CD8-positive, alpha-beta memory T cell (primary cell): ENCODE data around the gene PNMA8C. TPM values are rescaled to one million over a fixed set of nuclear protein-coding genes. Genes with fewer than 3 reads are reported as not detected.

Experiments used
- CTCF ChIA-PET: fragments of 350-600 bp; sonication (Branson Sonifier 250); formaldehyde crosslinking; loops from one replicate; lab custom pipeline; 2021; ENCODE audit warnings: antibody characterized with exemption; lab: Charles Lee
- POLR2A ChIA-PET: fragments of 350-600 bp; sonication (Branson Sonifier 250); formaldehyde crosslinking; loops from one replicate; lab custom pipeline; 2021; ENCODE audit warnings: antibody characterized with exemption; lab: Charles Lee
- DNase-seq, 5 donors: peaks; one replicate each; pipeline versions ENCODE4 v3.0.0 to v3.0.0-alpha.2; 2020 to 2022; ENCODE audit warnings: mixed read lengths in 1 of 5
- H3K27ac ChIP-seq: one replicate; pipeline ENCODE4 v1.7.0; 2013; ENCODE audit warnings: low read depth, mild to moderate bottlenecking, low read length, moderate library complexity
- H3K27me3 ChIP-seq: 2 replicates; pipeline ENCODE4 v1.7.0; 2013; ENCODE audit warnings: low read length, mild to moderate bottlenecking; ENCODE audit not compliant: insufficient read depth, poor library complexity, severe bottlenecking
- H3K36me3 ChIP-seq: 2 replicates; pipeline ENCODE4 v1.7.0; 2013; ENCODE audit warnings: mild to moderate bottlenecking, low read length, moderate library complexity; ENCODE audit not compliant: insufficient read depth
- H3K4me1 ChIP-seq: 2 replicates; pipeline ENCODE4 v1.7.0; 2013; ENCODE audit warnings: mild to moderate bottlenecking, low read length, moderate library complexity; ENCODE audit not compliant: insufficient read depth
- H3K4me3 ChIP-seq: 2 replicates; pipeline ENCODE4 v1.7.0; 2013; ENCODE audit warnings: mild to moderate bottlenecking, low read length
- H3K9me3 ChIP-seq: 2 replicates; pipeline ENCODE4 v1.7.0; 2013; ENCODE audit warnings: mild to moderate bottlenecking, low read length
- H3K27ac Mint-ChIP-seq, 8 donors: one replicate each; pipeline ENCODE4 v1.8.0; 2020 to 2021; ENCODE audit warnings: mixed read lengths in 8 of 8, mild to moderate bottlenecking in 6 of 8, inconsistent platforms in 3 of 8, moderate library complexity in 3 of 8
- H3K27me3 Mint-ChIP-seq, 2 donors: one replicate each; pipeline ENCODE4 v1.8.0; 2020 to 2021; ENCODE audit warnings: mixed read lengths in 2 of 2, mild to moderate bottlenecking in 1 of 2, moderate library complexity in 1 of 2
- H3K36me3 Mint-ChIP-seq, 3 donors: one replicate each; pipeline ENCODE4 v1.8.0; 2020 to 2021; ENCODE audit warnings: mixed read lengths in 3 of 3, inconsistent platforms in 1 of 3, mild to moderate bottlenecking in 1 of 3
- H3K4me1 Mint-ChIP-seq, 3 donors: one replicate each; pipeline ENCODE4 v1.8.0; 2020 to 2021; ENCODE audit warnings: mixed read lengths in 3 of 3, inconsistent platforms in 1 of 3, mild to moderate bottlenecking in 1 of 3
- H3K4me3 Mint-ChIP-seq, 7 donors: one replicate each; pipeline ENCODE4 v1.8.0; 2020 to 2021; ENCODE audit warnings: mixed read lengths in 7 of 7, mild to moderate bottlenecking in 6 of 7, moderate library complexity in 4 of 7, inconsistent platforms in 2 of 7
- H3K9me3 Mint-ChIP-seq, 5 donors: one replicate each; pipeline ENCODE4 v1.8.0; 2020 to 2022; ENCODE audit warnings: mixed read lengths in 5 of 5, mild to moderate bottlenecking in 3 of 5, moderate library complexity in 2 of 5, inconsistent platforms in 1 of 5
- polyA plus RNA-seq: library from polyadenylated mRNA; unstranded; fragments of 300-500 nt; fragmentation: Illumina TruSeq; gene quantifications from one replicate; pipeline ENCODE4 v1.2.3, GENCODE V29; 2021
- total RNA-seq, 2 experiments: library from RNA; stranded (reverse); gene quantifications; one replicate each; pipeline ENCODE4 v1.2.3, GENCODE V29; 2021

PNMA8C gene
- total and polyA plus RNA-seq, 3 experiments from 2014 or later = not detected

DNA sequence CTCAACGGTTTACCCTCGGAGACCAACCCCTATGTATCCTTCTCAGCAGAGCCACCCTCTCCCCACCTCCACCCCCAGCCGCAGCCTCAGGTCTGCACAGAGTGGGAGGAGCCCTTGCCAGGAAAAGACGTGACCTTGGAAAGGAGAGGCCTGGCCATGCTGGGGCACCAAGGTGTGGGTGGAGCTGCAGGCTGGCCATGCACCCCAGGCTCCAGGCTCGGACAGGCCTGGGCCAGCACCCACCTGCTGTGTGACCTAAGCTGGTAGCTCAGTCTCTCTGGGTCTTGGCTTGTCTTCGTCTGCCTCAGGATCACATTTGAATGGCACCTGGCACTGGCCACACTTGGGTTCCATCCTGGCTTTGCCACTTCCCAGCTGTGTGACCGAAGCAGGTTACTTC is 44.9 kb downstream of the PNMA8C start:
- Histone ChIP-seq H3K27ac (no peak overlapping the region), H3K9me3 (no peaks in the 10 kb centered on the region), H3K4me1 (no peaks in the 10 kb centered on the region), H3K36me3 (peaks cover 37% of the 10 kb centered on the region), H3K4me3 (no peak overlapping the region), H3K27me3 (no peaks in the 10 kb centered on the region)
- Mint-ChIP-seq H3K9me3 (no peaks in the 10 kb centered on the region), H3K4me3 (no peak overlapping the region), H3K36me3 (peaks cover 4 to 87% (median 24%) of the 10 kb centered on the region in 3 donors), H3K27me3 (no peaks in the 10 kb centered on the region), H3K4me1 (peaks cover 6 to 12% (median 8%) of the 10 kb centered on the region in 3 donors), H3K27ac (peak overlapping the region in 1 of 8 donors; percentile 5)
- CTCF ChIA-PET = no interaction called here
- peak in 1 of 5 donors; percentile 21 for DNase-seq
- POLR2A ChIA-PET = no interaction called here

DNA sequence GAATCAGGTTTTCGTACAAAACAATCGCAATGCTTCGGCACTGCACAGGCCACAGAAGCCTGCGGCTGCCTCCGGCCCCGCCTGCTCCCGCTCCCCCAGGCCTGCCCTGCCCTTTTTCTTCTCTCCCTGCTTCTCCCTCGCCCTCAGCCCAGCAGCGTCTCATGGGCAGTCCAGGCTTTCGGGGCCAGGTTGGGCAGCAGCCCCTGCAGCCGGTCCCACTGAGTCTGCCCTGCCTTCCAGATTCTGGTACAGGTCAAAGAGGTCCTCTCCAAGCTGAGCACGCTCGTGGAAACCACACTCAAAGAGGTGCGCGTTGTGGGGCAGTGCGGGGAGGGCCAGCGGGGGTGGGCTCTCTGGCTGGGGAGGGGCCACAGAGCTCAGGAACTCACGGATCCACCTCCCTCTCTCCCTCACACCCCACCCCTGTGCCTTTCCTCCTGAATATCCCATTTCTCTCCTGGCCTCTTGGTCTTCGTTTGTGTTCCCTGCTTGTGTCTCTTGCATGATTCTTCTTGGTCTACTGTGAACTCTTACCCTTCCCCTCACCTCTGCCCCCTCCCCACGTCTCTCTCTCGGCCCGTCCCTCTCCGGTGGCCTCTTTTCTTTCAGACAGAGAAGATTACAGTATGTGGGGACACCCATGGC is 45.4 kb downstream of the PNMA8C start:
- Mint-ChIP-seq H3K27ac (peak overlapping the region in 1 of 8 donors; percentile 5), H3K4me3 (no peak overlapping the region), H3K9me3 (no peaks in the 10 kb centered on the region), H3K36me3 (peaks cover 4 to 86% (median 22%) of the 10 kb centered on the region in 3 donors), H3K27me3 (no peaks in the 10 kb centered on the region), H3K4me1 (peaks cover 6 to 12% (median 8%) of the 10 kb centered on the region in 3 donors)
- no peaks in the 10 kb centered on the region for H3K9me3 ChIP-seq
- ChIA-PET POLR2A (no interaction called here), CTCF (no interaction called here)
- H3K27ac ChIP-seq = no peak overlapping the region
- DNase-seq = no peak
- no peaks in the 10 kb centered on the region for H3K27me3 ChIP-seq
- H3K4me3 ChIP-seq = no peak overlapping the region
- H3K36me3 ChIP-seq = peaks cover 36% of the 10 kb centered on the region
- H3K4me1 ChIP-seq = no peaks in the 10 kb centered on the region

DNA sequence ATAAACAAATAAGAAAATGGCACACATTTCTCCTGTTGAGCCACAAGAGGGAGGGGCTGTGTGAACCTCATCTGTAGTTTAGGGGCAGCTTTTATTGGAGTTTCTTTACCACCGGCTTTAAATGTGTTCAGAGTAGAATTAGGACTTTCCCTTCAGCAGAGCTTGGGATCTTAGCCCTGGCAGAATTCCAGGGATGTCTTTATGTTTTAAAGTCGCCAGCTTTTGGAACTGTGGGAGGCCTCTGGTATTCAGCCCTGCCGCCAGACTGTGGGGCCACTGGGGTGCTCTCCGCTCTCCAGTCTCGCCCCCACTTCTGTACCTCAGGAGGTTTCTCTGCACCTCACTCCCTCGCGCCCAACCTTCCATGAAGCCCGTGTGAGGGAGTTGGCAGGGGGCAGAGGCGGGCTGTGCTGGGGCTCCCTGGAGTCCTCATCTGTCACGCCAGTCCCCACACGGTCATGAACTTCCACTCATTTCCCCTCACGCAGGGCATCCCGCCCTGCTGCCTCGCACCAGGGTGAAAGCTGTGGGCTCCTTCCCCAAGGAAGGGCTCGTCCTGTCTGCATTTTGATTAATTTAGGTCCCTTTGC is 46.9 kb downstream of the PNMA8C start:
- no peak overlapping the region for H3K27ac ChIP-seq
- H3K27me3 ChIP-seq = no peaks in the 10 kb centered on the region
- Mint-ChIP-seq H3K27ac (peak overlapping the region in 1 of 8 donors; percentile 24), H3K4me3 (no peak overlapping the region), H3K36me3 (peaks cover 4 to 86% (median 20%) of the 10 kb centered on the region in 3 donors), H3K27me3 (no peaks in the 10 kb centered on the region), H3K9me3 (no peaks in the 10 kb centered on the region), H3K4me1 (peaks cover 6 to 13% (median 8%) of the 10 kb centered on the region in 3 donors)
- peaks cover 42% of the 10 kb centered on the region for H3K36me3 ChIP-seq
- DNase-seq = no peak
- H3K9me3 ChIP-seq = no peaks in the 10 kb centered on the region
- CTCF ChIA-PET = no interaction called here
- no peak overlapping the region for H3K4me3 ChIP-seq
- POLR2A ChIA-PET = no interaction called here
- H3K4me1 ChIP-seq = no peaks in the 10 kb centered on the region

- no peak overlapping the region for H3K4me3 Mint-ChIP-seq
These were observed 47.4 kb downstream of the PNMA8C start for GRCh38 chr19:46381346-46381745.

DNA sequence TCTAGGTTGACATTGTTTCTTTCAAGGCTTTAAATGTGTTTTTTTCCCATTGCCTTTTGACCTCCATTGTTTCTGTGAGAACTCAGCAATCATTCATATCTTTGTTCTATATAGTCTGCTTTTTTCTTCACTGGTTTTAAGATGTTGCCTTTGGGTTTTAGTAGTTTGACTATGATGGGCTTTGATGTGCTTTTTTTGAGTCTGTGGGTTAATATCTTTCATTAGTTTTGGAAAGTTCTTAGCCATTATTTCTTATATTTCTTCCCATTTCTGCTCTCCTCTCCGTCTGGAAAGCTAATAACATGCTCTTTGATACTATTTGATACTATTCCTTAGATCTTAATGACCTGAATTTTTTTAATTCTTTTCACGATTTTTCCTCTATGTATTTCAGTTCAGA is 48.0 kb downstream of the PNMA8C start:
- ChIA-PET CTCF (no interaction called here), POLR2A (no interaction called here)
- Mint-ChIP-seq H3K4me3 (no peak overlapping the region), H3K27me3 (no peaks in the 10 kb centered on the region), H3K27ac (no peak overlapping the region), H3K9me3 (no peaks in the 10 kb centered on the region), H3K36me3 (peaks cover 4 to 90% (median 25%) of the 10 kb centered on the region in 3 donors), H3K4me1 (peaks cover 6 to 15% (median 8%) of the 10 kb centered on the region in 3 donors)
- H3K4me3 ChIP-seq = no peak overlapping the region
- DNase-seq = no peak
- no peaks in the 10 kb centered on the region for H3K4me1 ChIP-seq
- H3K9me3 ChIP-seq = no peaks in the 10 kb centered on the region
- peaks cover 46% of the 10 kb centered on the region for H3K36me3 ChIP-seq
- no peaks in the 10 kb centered on the region for H3K27me3 ChIP-seq
- H3K27ac ChIP-seq = no peak overlapping the region

More at GRCh38 chr19:46381346-46381745, 47.4 kb downstream of the PNMA8C start:
- peaks cover 4 to 89% (median 23%) of the 10 kb centered on the region in 3 donors for H3K36me3 Mint-ChIP-seq
- Histone ChIP-seq H3K4me1 (no peaks in the 10 kb centered on the region), H3K36me3 (peaks cover 44% of the 10 kb centered on the region), H3K9me3 (no peaks in the 10 kb centered on the region), H3K4me3 (no peak overlapping the region), H3K27ac (no peak overlapping the region), H3K27me3 (no peaks in the 10 kb centered on the region)
- peaks cover 6 to 13% (median 8%) of the 10 kb centered on the region in 3 donors for H3K4me1 Mint-ChIP-seq
- no peak for DNase-seq
- no peaks in the 10 kb centered on the region for H3K27me3 Mint-ChIP-seq
- H3K27ac Mint-ChIP-seq = no peak overlapping the region
- ChIA-PET CTCF (no interaction called here), POLR2A (no interaction called here)
- no peaks in the 10 kb centered on the region for H3K9me3 Mint-ChIP-seq

DNA sequence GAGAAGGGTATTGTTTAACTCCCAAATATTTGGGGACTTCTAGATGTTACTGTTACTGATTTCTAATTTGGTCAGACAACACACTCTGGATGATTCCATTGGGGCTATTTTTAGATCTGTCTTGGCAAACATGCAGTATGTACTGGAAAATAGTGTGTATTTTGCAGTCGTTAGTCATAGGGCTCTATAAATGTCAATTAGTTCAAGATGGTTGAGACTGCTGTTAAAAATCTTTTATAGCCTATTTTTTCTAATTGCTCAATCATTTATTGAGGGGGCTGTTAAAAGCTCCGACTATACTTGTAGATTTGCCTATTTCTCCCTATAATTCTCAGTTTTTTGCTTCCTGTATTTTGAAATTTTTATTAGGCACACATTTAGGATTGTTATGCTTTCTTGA is 50.5 kb downstream of the PNMA8C start:
- no peaks in the 10 kb centered on the region for H3K9me3 ChIP-seq
- peaks cover 6 to 15% (median 8%) of the 10 kb centered on the region in 3 donors for H3K4me1 Mint-ChIP-seq
- H3K36me3 ChIP-seq = peaks cover 31% of the 10 kb centered on the region
- ChIA-PET CTCF (interaction anchor here (1.2 kb wide), 1 partner anchor 17 kb away, joined by 5 read pairs; no protein-coding TSS in a partner anchor), POLR2A (no interaction called here)
- H3K4me3 ChIP-seq = no peak overlapping the region
- H3K27me3 ChIP-seq = no peaks in the 10 kb centered on the region
- no peak overlapping the region for H3K4me3 Mint-ChIP-seq
- H3K36me3 Mint-ChIP-seq = peaks cover 4 to 82% (median 25%) of the 10 kb centered on the region in 3 donors
- H3K9me3 Mint-ChIP-seq = no peaks in the 10 kb centered on the region
- DNase-seq = no peak
- no peak overlapping the region for H3K27ac ChIP-seq
- H3K27me3 Mint-ChIP-seq = no peaks in the 10 kb centered on the region
- peak overlapping the region in 1 of 8 donors; percentile 27 for H3K27ac Mint-ChIP-seq
- H3K4me1 ChIP-seq = no peaks in the 10 kb centered on the region

DNA sequence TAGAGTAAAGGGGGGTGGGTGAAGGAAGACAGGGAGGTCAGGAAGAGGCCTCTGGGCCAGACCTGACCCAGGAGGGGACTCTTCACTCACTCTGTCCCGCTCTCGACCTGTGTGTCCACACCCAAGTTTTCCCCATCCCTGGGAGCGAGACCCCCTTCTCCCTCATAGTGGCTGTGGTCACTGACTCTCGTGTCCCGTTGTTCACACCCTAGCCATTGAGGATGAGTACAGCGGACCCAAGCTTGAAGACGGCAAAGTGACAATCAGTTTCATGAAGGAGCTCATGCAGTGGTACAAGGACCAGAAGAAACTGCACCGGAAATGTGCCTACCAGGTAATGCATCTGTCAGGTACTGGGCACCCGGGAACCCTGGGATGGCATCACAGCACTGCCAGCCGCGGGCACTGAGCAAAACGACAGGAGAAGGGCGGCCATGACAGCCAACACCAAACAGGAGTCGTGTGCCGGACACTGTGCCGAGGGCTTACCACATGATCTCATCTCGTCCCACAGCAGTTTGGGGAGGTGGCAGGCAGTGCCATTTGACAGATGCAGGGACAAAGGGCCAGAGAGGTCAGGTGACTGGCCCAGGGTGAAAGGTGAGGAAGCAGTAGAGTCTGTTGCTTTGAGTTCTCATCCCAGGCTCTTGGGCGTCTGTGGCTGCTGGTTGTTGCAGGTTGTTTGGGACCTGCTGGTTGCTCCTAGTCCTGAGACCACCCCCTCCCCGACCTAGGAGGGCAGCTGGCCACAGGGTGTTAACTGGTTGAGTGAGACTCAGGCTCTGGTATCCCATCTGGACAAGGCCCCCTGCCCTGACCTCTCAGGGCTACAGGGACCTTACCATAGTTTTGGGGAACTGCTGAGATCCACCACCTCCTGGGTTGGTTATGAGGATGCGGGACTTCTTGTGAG is 52.2 kb downstream of the PNMA8C start:
- Histone ChIP-seq H3K9me3 (no peaks in the 10 kb centered on the region), H3K4me1 (peaks cover 15% of the 10 kb centered on the region), H3K4me3 (no peak overlapping the region), H3K27me3 (no peaks in the 10 kb centered on the region), H3K36me3 (peaks cover 22% of the 10 kb centered on the region), H3K27ac (no peak overlapping the region)
- Mint-ChIP-seq H3K27me3 (no peaks in the 10 kb centered on the region), H3K27ac (peak overlapping the region in 4 of 8 donors; percentile 14 to 73 (median 28)), H3K4me1 (peaks cover 16 to 17% (median 16%) of the 10 kb centered on the region in 3 donors), H3K9me3 (no peaks in the 10 kb centered on the region), H3K36me3 (peaks cover 4 to 66% (median 20%) of the 10 kb centered on the region in 3 donors), H3K4me3 (no peak overlapping the region)
- DNase-seq = no peak
- ChIA-PET CTCF (no interaction called here), POLR2A (no interaction called here)
